C4-2B (cell line): Measurements from ENCODE around the gene KRTAP5-6.

Experiments used
- ZFX ChIP-seq: fragments of 450-650 bp; IDR thresholded peaks from 2 replicates; pipeline ENCODE4 v1.6.1; 2017
- TF ChIP-seq, protein P1 (sequence below): fragments of 450-650 bp; conservative IDR thresholded peaks from 2 replicates; pipeline ENCODE4 v1.5.1; 2017; ENCODE audit warnings: mild to moderate bottlenecking

- TF ChIP-seq, protein P1, sequence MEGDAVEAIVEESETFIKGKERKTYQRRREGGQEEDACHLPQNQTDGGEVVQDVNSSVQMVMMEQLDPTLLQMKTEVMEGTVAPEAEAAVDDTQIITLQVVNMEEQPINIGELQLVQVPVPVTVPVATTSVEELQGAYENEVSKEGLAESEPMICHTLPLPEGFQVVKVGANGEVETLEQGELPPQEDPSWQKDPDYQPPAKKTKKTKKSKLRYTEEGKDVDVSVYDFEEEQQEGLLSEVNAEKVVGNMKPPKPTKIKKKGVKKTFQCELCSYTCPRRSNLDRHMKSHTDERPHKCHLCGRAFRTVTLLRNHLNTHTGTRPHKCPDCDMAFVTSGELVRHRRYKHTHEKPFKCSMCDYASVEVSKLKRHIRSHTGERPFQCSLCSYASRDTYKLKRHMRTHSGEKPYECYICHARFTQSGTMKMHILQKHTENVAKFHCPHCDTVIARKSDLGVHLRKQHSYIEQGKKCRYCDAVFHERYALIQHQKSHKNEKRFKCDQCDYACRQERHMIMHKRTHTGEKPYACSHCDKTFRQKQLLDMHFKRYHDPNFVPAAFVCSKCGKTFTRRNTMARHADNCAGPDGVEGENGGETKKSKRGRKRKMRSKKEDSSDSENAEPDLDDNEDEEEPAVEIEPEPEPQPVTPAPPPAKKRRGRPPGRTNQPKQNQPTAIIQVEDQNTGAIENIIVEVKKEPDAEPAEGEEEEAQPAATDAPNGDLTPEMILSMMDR = no peak
- no peak for TF ChIP-seq ZFX
Measured at GRCh38 chr11:1651411-1651980, 45.5 kb upstream of the KRTAP5-6 start.
